ENCODE data around the gene TEX12.
"Not testable (repeated sequence)": the region's sequence is repeated elsewhere in the genome, so short reads cannot be mapped to it uniquely, and the experiment has no call there.

TEX12 gene

GRCh38 chr11:112178936-112179335 is 11.8 kb downstream of the TEX12 start:
- Histone ChIP-seq H3K36me3 (ENCODE audit: control insufficient read depth, insufficient read depth, low read length) (no peaks in the 10 kb centered on the region), H3K4me1 (ENCODE audit: control insufficient read depth, insufficient read depth, low read length) (no peaks in the 10 kb centered on the region), H3K4me3 (ENCODE audit: low read length) (no peak overlapping the region), H3K27me3 (ENCODE audit: control insufficient read depth, insufficient read depth, low read length) (no peaks in the 10 kb centered on the region), H3K27ac (ENCODE audit: low read length) (no peak overlapping the region), H3K9me3 (ENCODE audit: control insufficient read depth, insufficient read depth, low read length) (no peaks in the 10 kb centered on the region)
- 100% methylated on average over 1 of the region's 3 CpGs for WGBS (ENCODE audit: insufficient coverage, insufficient read length)
- no peak for DNase-seq (ENCODE audit: low read depth, low spot score)

- no peak overlapping the region for H3K4me3 ChIP-seq (ENCODE audit: low read length)
- no peaks in the 10 kb centered on the region for H3K36me3 ChIP-seq (ENCODE audit: control insufficient read depth, insufficient read depth, low read length)
- H3K4me1 ChIP-seq (ENCODE audit: control insufficient read depth, insufficient read depth, low read length), result no peaks in the 10 kb centered on the region
- no peak overlapping the region for H3K27ac ChIP-seq (ENCODE audit: low read length)
- no peak for DNase-seq (ENCODE audit: low read depth, low spot score)
- no peaks in the 10 kb centered on the region for H3K9me3 ChIP-seq (ENCODE audit: control insufficient read depth, insufficient read depth, low read length)
- no peaks in the 10 kb centered on the region for H3K27me3 ChIP-seq (ENCODE audit: control insufficient read depth, insufficient read depth, low read length)
Measured at GRCh38 chr11:112179601-112180000, 12.4 kb downstream of the TEX12 start.

GRCh38 chr11:112182867-112183266 is 15.7 kb downstream of the TEX12 start:
- Histone ChIP-seq H3K27me3 (ENCODE audit: control insufficient read depth, insufficient read depth, low read length) (no peaks in the 10 kb centered on the region), H3K4me1 (ENCODE audit: control insufficient read depth, insufficient read depth, low read length) (no peaks in the 10 kb centered on the region), H3K27ac (ENCODE audit: low read length) (no peak overlapping the region), H3K4me3 (ENCODE audit: low read length) (no peak overlapping the region), H3K36me3 (ENCODE audit: control insufficient read depth, insufficient read depth, low read length) (no peaks in the 10 kb centered on the region), H3K9me3 (ENCODE audit: control insufficient read depth, insufficient read depth, low read length) (no peaks in the 10 kb centered on the region)
- no peak for DNase-seq (ENCODE audit: low read depth, low spot score)
- WGBS (ENCODE audit: insufficient coverage, insufficient read length), result no CpG with 5 or more reads among the region's 1 CpG

- no peaks in the 10 kb centered on the region for H3K4me1 ChIP-seq (ENCODE audit: control insufficient read depth, insufficient read depth, low read length)
- H3K4me3 ChIP-seq (ENCODE audit: low read length), result no peak overlapping the region
- H3K9me3 ChIP-seq (ENCODE audit: control insufficient read depth, insufficient read depth, low read length), result no peaks in the 10 kb centered on the region
- no peak for DNase-seq (ENCODE audit: low read depth, low spot score)
- H3K27ac ChIP-seq (ENCODE audit: low read length), result no peak overlapping the region
- no peaks in the 10 kb centered on the region for H3K36me3 ChIP-seq (ENCODE audit: control insufficient read depth, insufficient read depth, low read length)
- no peaks in the 10 kb centered on the region for H3K27me3 ChIP-seq (ENCODE audit: control insufficient read depth, insufficient read depth, low read length)
Measured at GRCh38 chr11:112185883-112186282, 18.7 kb downstream of the TEX12 start.

- no peak for DNase-seq (ENCODE audit: low read depth, low spot score)
- Histone ChIP-seq H3K27ac (ENCODE audit: low read length) (no peak overlapping the region), H3K36me3 (ENCODE audit: control insufficient read depth, insufficient read depth, low read length) (no peaks in the 10 kb centered on the region), H3K4me1 (ENCODE audit: control insufficient read depth, insufficient read depth, low read length) (no peaks in the 10 kb centered on the region), H3K9me3 (ENCODE audit: control insufficient read depth, insufficient read depth, low read length) (no peaks in the 10 kb centered on the region), H3K4me3 (ENCODE audit: low read length) (no peak overlapping the region), H3K27me3 (ENCODE audit: control insufficient read depth, insufficient read depth, low read length) (no peaks in the 10 kb centered on the region)
Measured at GRCh38 chr11:112186304-112186703, 19.1 kb downstream of the TEX12 start.

- WGBS (ENCODE audit: insufficient coverage, insufficient read length), result no CpG with 5 or more reads among the region's 11 CpGs
- DNase-seq (ENCODE audit: low read depth, low spot score); H3K27me3 ChIP-seq (ENCODE audit: control insufficient read depth, insufficient read depth, low read length); H3K4me3 ChIP-seq (ENCODE audit: low read length); H3K27ac ChIP-seq (ENCODE audit: low read length); H3K4me1 ChIP-seq (ENCODE audit: control insufficient read depth, insufficient read depth, low read length); H3K9me3 ChIP-seq (ENCODE audit: control insufficient read depth, insufficient read depth, low read length); H3K36me3 ChIP-seq (ENCODE audit: control insufficient read depth, insufficient read depth, low read length): not testable (repeated sequence)
Measured at GRCh38 chr11:112195113-112195512, 27.9 kb downstream of the TEX12 start.

- H3K27ac ChIP-seq (ENCODE audit: low read length), result no peak overlapping the region
- no CpG with 5 or more reads among the region's 2 CpGs for WGBS (ENCODE audit: insufficient coverage, insufficient read length)
Measured at GRCh38 chr11:112195951-112196351, 28.8 kb downstream of the TEX12 start.

GRCh38 chr11:112196519-112197087 is 29.4 kb downstream of the TEX12 start:
- Histone ChIP-seq H3K36me3 (ENCODE audit: control insufficient read depth, insufficient read depth, low read length) (no peaks in the 10 kb centered on the region), H3K27ac (ENCODE audit: low read length) (no peak overlapping the region), H3K4me1 (ENCODE audit: control insufficient read depth, insufficient read depth, low read length) (no peaks in the 10 kb centered on the region), H3K9me3 (ENCODE audit: control insufficient read depth, insufficient read depth, low read length) (no peaks in the 10 kb centered on the region), H3K4me3 (ENCODE audit: low read length) (no peak overlapping the region), H3K27me3 (ENCODE audit: control insufficient read depth, insufficient read depth, low read length) (no peaks in the 10 kb centered on the region)
- no peak for DNase-seq (ENCODE audit: low read depth, low spot score)
- no CpG with 5 or more reads among the region's 2 CpGs for WGBS (ENCODE audit: insufficient coverage, insufficient read length)

More at GRCh38 chr11:112195951-112196351, 28.8 kb downstream of the TEX12 start:
- H3K36me3 ChIP-seq (ENCODE audit: control insufficient read depth, insufficient read depth, low read length), result no peaks in the 10 kb centered on the region
- H3K4me3 ChIP-seq (ENCODE audit: low read length), result no peak overlapping the region
- H3K4me1 ChIP-seq (ENCODE audit: control insufficient read depth, insufficient read depth, low read length), result no peaks in the 10 kb centered on the region
- no peaks in the 10 kb centered on the region for H3K9me3 ChIP-seq (ENCODE audit: control insufficient read depth, insufficient read depth, low read length)
- H3K27me3 ChIP-seq (ENCODE audit: control insufficient read depth, insufficient read depth, low read length), result no peaks in the 10 kb centered on the region
- DNase-seq (ENCODE audit: low read depth, low spot score), result no peak

GRCh38 chr11:112199101-112199500 is 31.9 kb downstream of the TEX12 start:
- H3K27me3 ChIP-seq (ENCODE audit: control insufficient read depth, insufficient read depth, low read length); H3K27ac ChIP-seq (ENCODE audit: low read length); DNase-seq (ENCODE audit: low read depth, low spot score); H3K36me3 ChIP-seq (ENCODE audit: control insufficient read depth, insufficient read depth, low read length); H3K4me3 ChIP-seq (ENCODE audit: low read length); H3K9me3 ChIP-seq (ENCODE audit: control insufficient read depth, insufficient read depth, low read length); H3K4me1 ChIP-seq (ENCODE audit: control insufficient read depth, insufficient read depth, low read length): not testable (repeated sequence)
- WGBS (ENCODE audit: insufficient coverage, insufficient read length), result no CpG with 5 or more reads among the region's 4 CpGs

GRCh38 chr11:112200252-112200651 is 33.1 kb downstream of the TEX12 start:
- no peaks in the 10 kb centered on the region for H3K4me1 ChIP-seq (ENCODE audit: control insufficient read depth, insufficient read depth, low read length)
- no peak overlapping the region for H3K27ac ChIP-seq (ENCODE audit: low read length)
- H3K36me3 ChIP-seq (ENCODE audit: control insufficient read depth, insufficient read depth, low read length), result no peaks in the 10 kb centered on the region
- no peaks in the 10 kb centered on the region for H3K9me3 ChIP-seq (ENCODE audit: control insufficient read depth, insufficient read depth, low read length)
- no CpG with 5 or more reads among the region's 2 CpGs for WGBS (ENCODE audit: insufficient coverage, insufficient read length)
- H3K4me3 ChIP-seq (ENCODE audit: low read length), result no peak overlapping the region
- no peaks in the 10 kb centered on the region for H3K27me3 ChIP-seq (ENCODE audit: control insufficient read depth, insufficient read depth, low read length)
- no peak for DNase-seq (ENCODE audit: low read depth, low spot score)

GRCh38 chr11:112206071-112206470 is 38.9 kb downstream of the TEX12 start:
- H3K9me3 ChIP-seq (ENCODE audit: control insufficient read depth, insufficient read depth, low read length), result no peaks in the 10 kb centered on the region
- no peaks in the 10 kb centered on the region for H3K4me1 ChIP-seq (ENCODE audit: control insufficient read depth, insufficient read depth, low read length)
- H3K4me3 ChIP-seq (ENCODE audit: low read length), result no peak overlapping the region
- H3K36me3 ChIP-seq (ENCODE audit: control insufficient read depth, insufficient read depth, low read length), result no peaks in the 10 kb centered on the region
- WGBS (ENCODE audit: insufficient coverage, insufficient read length), result no CpG with 5 or more reads among the region's 23 CpGs
- no peaks in the 10 kb centered on the region for H3K27me3 ChIP-seq (ENCODE audit: control insufficient read depth, insufficient read depth, low read length)
- H3K27ac ChIP-seq (ENCODE audit: low read length), result no peak overlapping the region
- no peak for DNase-seq (ENCODE audit: low read depth, low spot score)

Measured in iPS DF 6.9 (cell line).